ENCODE measurements around the gene ERCC3. TPM values are rescaled to one million over a fixed set of nuclear protein-coding genes. Genes with fewer than 3 reads are reported as not detected.

ERCC3 gene
- total and polyA plus RNA-seq, 2 donors (not counting 1 experiment from before 2014, with no cell fraction given) = 37.7 to 38.2 TPM

DNA sequence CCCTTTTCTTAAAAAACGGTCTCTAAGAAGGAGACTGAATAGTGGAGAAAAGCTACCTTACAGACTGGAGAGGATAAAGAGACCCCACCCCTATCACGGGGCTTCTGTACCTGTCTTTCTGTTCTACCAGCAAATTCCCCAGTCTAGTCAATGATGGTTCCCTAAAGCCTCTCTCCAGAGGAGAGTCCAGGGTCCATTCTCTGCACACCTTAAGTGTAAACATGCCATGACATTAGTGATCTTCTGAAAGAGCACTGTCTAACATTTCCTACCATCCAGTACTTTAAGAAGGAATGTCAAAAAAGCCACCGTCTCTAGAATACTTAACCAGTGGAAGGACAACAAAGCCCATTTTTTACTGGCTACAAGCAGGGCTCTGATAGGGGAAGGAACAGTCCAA lies 17.0 kb upstream of the ERCC3 start:
- H3K4me2 ChIP-seq (ENCODE audit: extremely low read depth, insufficient read depth, low read length) = no peak overlapping the region
- H3K4me3 ChIP-seq (replicated peaks in 1 of 4; ENCODE audit: control extremely low read depth in 1 of 4, insufficient read depth in 1 of 4, low read depth in 3 of 4, low read length in 4 of 4) = no peak overlapping the region
- no peak overlapping the region for H3K27ac ChIP-seq (ENCODE audit: insufficient read depth, low read length)
- no peak for TF ChIP-seq EZH2 (IDR thresholded peaks at IDR 0.05; ENCODE audit: low read length, missing control alignments)
- TF ChIP-seq, protein P1, sequence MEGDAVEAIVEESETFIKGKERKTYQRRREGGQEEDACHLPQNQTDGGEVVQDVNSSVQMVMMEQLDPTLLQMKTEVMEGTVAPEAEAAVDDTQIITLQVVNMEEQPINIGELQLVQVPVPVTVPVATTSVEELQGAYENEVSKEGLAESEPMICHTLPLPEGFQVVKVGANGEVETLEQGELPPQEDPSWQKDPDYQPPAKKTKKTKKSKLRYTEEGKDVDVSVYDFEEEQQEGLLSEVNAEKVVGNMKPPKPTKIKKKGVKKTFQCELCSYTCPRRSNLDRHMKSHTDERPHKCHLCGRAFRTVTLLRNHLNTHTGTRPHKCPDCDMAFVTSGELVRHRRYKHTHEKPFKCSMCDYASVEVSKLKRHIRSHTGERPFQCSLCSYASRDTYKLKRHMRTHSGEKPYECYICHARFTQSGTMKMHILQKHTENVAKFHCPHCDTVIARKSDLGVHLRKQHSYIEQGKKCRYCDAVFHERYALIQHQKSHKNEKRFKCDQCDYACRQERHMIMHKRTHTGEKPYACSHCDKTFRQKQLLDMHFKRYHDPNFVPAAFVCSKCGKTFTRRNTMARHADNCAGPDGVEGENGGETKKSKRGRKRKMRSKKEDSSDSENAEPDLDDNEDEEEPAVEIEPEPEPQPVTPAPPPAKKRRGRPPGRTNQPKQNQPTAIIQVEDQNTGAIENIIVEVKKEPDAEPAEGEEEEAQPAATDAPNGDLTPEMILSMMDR (conservative IDR thresholded peaks at IDR 0.05 in 1 of 2, IDR thresholded peaks at IDR 0.05 in 1 of 2; ENCODE audit: low read depth in 1 of 2, low read length in 2 of 2) = no peak
- H2AFZ ChIP-seq (ENCODE audit: low read length) = no peak overlapping the region
- no peak overlapping the region for H3K9ac ChIP-seq (ENCODE audit: insufficient read depth, low read length)
- H3K27me3 ChIP-seq (ENCODE audit: control insufficient read depth, insufficient read depth, low read length) = no peaks in the 10 kb centered on the region
- no peaks in the 10 kb centered on the region for H4K20me1 ChIP-seq (ENCODE audit: control insufficient read depth, extremely low read depth, insufficient read depth, low read length)
- no peaks in the 10 kb centered on the region for H3K36me3 ChIP-seq (ENCODE audit: control insufficient read depth, insufficient read depth, low read length)
- H3K4me1 ChIP-seq (ENCODE audit: control insufficient read depth, extremely low read depth, insufficient read depth, low read length) = no peaks in the 10 kb centered on the region
- H3K79me2 ChIP-seq (ENCODE audit: control insufficient read depth, insufficient read depth, low read length) = no peaks in the 10 kb centered on the region
- H3K9me3 ChIP-seq (ENCODE audit: control insufficient read depth, insufficient read depth, low read depth, low read length) = no peaks in the 10 kb centered on the region
- no peak for DNase-seq (ENCODE audit: low read depth in 2 of 2)

DNA sequence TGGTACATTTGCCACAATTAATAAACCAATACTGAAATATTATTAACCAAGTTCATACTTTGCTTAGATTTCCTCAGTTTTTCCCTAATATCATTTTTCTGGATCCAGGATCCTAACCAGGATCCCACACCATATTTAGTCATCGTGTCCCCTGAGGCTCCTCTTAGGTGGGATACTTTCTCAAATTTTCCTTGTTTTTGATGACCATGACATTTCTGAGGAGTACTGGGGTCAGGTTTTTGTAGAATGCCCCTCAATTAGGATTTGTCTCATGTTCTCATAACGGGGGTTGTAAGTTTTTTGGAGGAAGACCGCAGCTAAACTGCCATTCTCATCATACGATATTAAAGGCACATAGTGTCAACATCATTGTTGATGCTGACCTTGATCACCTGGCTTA lies 15.5 kb upstream of the ERCC3 start:
- Histone ChIP-seq H3K36me3 (ENCODE audit: control insufficient read depth, insufficient read depth, low read length) (no peaks in the 10 kb centered on the region), H3K4me1 (ENCODE audit: control insufficient read depth, extremely low read depth, insufficient read depth, low read length) (no peaks in the 10 kb centered on the region), H3K79me2 (ENCODE audit: control insufficient read depth, insufficient read depth, low read length) (no peaks in the 10 kb centered on the region), H4K20me1 (ENCODE audit: control insufficient read depth, extremely low read depth, insufficient read depth, low read length) (no peaks in the 10 kb centered on the region), H3K4me2 (ENCODE audit: extremely low read depth, insufficient read depth, low read length) (no peak overlapping the region), H3K27ac (ENCODE audit: insufficient read depth, low read length) (no peak overlapping the region), H2AFZ (ENCODE audit: low read length) (no peak overlapping the region), H3K9ac (ENCODE audit: insufficient read depth, low read length) (no peak overlapping the region), H3K9me3 (ENCODE audit: control insufficient read depth, insufficient read depth, low read depth, low read length) (no peaks in the 10 kb centered on the region), H3K4me3 (replicated peaks in 1 of 4; ENCODE audit: control extremely low read depth in 1 of 4, insufficient read depth in 1 of 4, low read depth in 3 of 4, low read length in 4 of 4) (no peak overlapping the region), H3K27me3 (ENCODE audit: control insufficient read depth, insufficient read depth, low read length) (no peaks in the 10 kb centered on the region)
- DNase-seq (ENCODE audit: low read depth in 2 of 2) = no peak
- TF ChIP-seq, protein P1 (conservative IDR thresholded peaks at IDR 0.05 in 1 of 2, IDR thresholded peaks at IDR 0.05 in 1 of 2; ENCODE audit: low read depth in 1 of 2, low read length in 2 of 2) = no peak
- TF ChIP-seq EZH2 (IDR thresholded peaks at IDR 0.05; ENCODE audit: low read length, missing control alignments) = no peak

DNA sequence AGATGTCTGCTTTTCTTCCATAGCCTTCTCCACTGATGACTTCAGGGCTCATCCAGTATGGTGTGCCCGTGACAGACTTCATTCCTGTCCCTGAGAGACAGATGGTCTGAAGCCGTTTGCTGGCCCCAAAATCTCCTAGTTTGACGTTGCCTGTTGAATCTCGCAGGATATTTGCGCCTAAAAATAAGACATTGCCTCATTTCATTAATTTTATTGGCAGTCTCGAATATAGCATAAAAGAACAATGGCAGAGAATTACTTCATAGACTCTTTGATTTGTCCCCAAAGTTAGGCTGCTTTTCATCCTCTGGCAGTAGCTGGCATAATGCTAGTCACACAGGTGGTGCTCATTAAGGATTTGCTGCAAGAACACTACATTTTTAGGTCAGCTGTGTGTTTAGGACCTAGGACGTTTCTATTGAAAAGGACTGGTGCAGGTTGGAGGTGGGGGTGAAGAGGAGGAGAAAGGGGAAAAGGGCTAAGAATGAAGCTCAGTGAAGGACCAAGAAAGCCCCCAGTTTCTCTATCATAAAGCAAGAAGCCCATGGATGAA lies 14.7 kb upstream of the ERCC3 start:
- DNase-seq (ENCODE audit: low read depth in 2 of 2) = no peak
- Histone ChIP-seq H3K4me3 (replicated peaks in 1 of 4; ENCODE audit: control extremely low read depth in 1 of 4, insufficient read depth in 1 of 4, low read depth in 3 of 4, low read length in 4 of 4) (no peak overlapping the region), H3K27me3 (ENCODE audit: control insufficient read depth, insufficient read depth, low read length) (no peaks in the 10 kb centered on the region), H3K4me2 (ENCODE audit: extremely low read depth, insufficient read depth, low read length) (no peak overlapping the region), H3K4me1 (ENCODE audit: control insufficient read depth, extremely low read depth, insufficient read depth, low read length) (no peaks in the 10 kb centered on the region), H3K9me3 (ENCODE audit: control insufficient read depth, insufficient read depth, low read depth, low read length) (no peaks in the 10 kb centered on the region), H3K36me3 (ENCODE audit: control insufficient read depth, insufficient read depth, low read length) (no peaks in the 10 kb centered on the region), H3K9ac (ENCODE audit: insufficient read depth, low read length) (no peak overlapping the region), H3K27ac (ENCODE audit: insufficient read depth, low read length) (no peak overlapping the region), H3K79me2 (ENCODE audit: control insufficient read depth, insufficient read depth, low read length) (no peaks in the 10 kb centered on the region), H2AFZ (ENCODE audit: low read length) (no peak overlapping the region), H4K20me1 (ENCODE audit: control insufficient read depth, extremely low read depth, insufficient read depth, low read length) (no peaks in the 10 kb centered on the region)
- TF ChIP-seq EZH2 (IDR thresholded peaks at IDR 0.05; ENCODE audit: low read length, missing control alignments) = no peak
- TF ChIP-seq, protein P1 (conservative IDR thresholded peaks at IDR 0.05 in 1 of 2, IDR thresholded peaks at IDR 0.05 in 1 of 2; ENCODE audit: low read depth in 1 of 2, low read length in 2 of 2) = no peak
